SU-DHL-6 (cell line): Measurements from ENCODE around the gene C21orf58.

Experiments used
- H2AFZ ChIP-seq: fragments of 200-600 bp; sonication (generic); 2 replicates; pipeline ENCODE4 v1.6.1; 2014; ENCODE audit warnings: low read depth, mild to moderate bottlenecking, moderate library complexity, mixed read lengths, antibody characterized with exemption, low read length; ENCODE audit not compliant: severe bottlenecking
- H3F3A ChIP-seq: fragments of 200-600 bp; shearing (Covaris generic); 2 replicates; pipeline ENCODE4 v1.6.0; 2016; ENCODE audit warnings: antibody characterized with exemption, mild to moderate bottlenecking; ENCODE audit not compliant: insufficient read depth
- H3K27ac ChIP-seq: fragments of 200-600 bp; sonication (generic); 2 replicates; pipeline ENCODE4 v1.5.1; 2016; ENCODE audit warnings: low read depth, mild to moderate bottlenecking, low read length, moderate library complexity, mixed read lengths
- H3K27me3 ChIP-seq: fragments of 200-600 bp; sonication (generic), shearing (Covaris generic); 2 replicates; pipeline ENCODE4 v1.6.0; 2014; ENCODE audit warnings: mild to moderate bottlenecking, low read length
- H3K36me3 ChIP-seq: fragments of 200-600 bp; sonication (generic); 2 replicates; pipeline ENCODE4 v1.6.1; 2014; ENCODE audit warnings: mild to moderate bottlenecking, low read length, mixed read lengths
- H3K4me2 ChIP-seq: fragments of 300-600, 200-600 bp; shearing (Covaris generic), sonication (generic); 2 replicates; pipeline ENCODE4 v1.6.0; 2014; ENCODE audit warnings: low read length, low read depth, mild to moderate bottlenecking; ENCODE audit not compliant: poor library complexity, severe bottlenecking
- H3K4me3 ChIP-seq: fragments of 200-600 bp; sonication (generic); 2 replicates; pipeline ENCODE4 v1.5.1; 2014; ENCODE audit warnings: antibody characterized with exemption, low read length, mild to moderate bottlenecking, mixed read lengths; ENCODE audit not compliant: insufficient read depth, poor library complexity, severe bottlenecking
- H3K79me2 ChIP-seq: fragments of 200-600 bp; sonication (generic); 2 replicates; pipeline ENCODE4 v1.6.1; 2014; ENCODE audit warnings: mild to moderate bottlenecking, low read length, moderate library complexity; ENCODE audit not compliant: insufficient read depth
- H3K9ac ChIP-seq: fragments of 200-600 bp; sonication (generic); 2 replicates; pipeline ENCODE4 v1.7.0; 2014; ENCODE audit warnings: mild to moderate bottlenecking, low read length
- H3K9me2 ChIP-seq: fragments of 200-600 bp; sonication (generic); replicated peaks from 2 replicates; pipeline ENCODE4 v1.6.1; 2014; ENCODE audit warnings: low read length; ENCODE audit not compliant: insufficient read depth
- H3K9me3 ChIP-seq: fragments of 200-600 bp; sonication (generic); 2 replicates; pipeline ENCODE4 v1.6.1; 2014; ENCODE audit warnings: low read length, mixed read lengths; ENCODE audit not compliant: insufficient read depth
- H4K20me1 ChIP-seq: fragments of 200-600 bp; sonication (generic); 2 replicates; pipeline ENCODE4 v1.6.1; 2014; ENCODE audit warnings: low read depth, mild to moderate bottlenecking, antibody characterized with exemption, low read length, moderate library complexity, mixed read lengths
- EZH2phosphoT487 ChIP-seq: fragments of 200-600 bp; sonication (generic), shearing (Covaris generic); conservative IDR thresholded peaks from 2 replicates; pipeline ENCODE4 v1.6.1; 2018; ENCODE audit warnings: mild to moderate bottlenecking, antibody characterized with exemption, low read length, moderate library complexity, mixed read lengths
- TF ChIP-seq, protein P1 (sequence below): fragments of 200-600 bp; sonication (generic); IDR thresholded peaks from one replicate; pipeline ENCODE4 v1.5.1; 2017; ENCODE audit warnings: antibody characterized with exemption, mild to moderate bottlenecking, low read length, moderate library complexity; ENCODE audit not compliant: insufficient read depth, poor library complexity, severe bottlenecking

Gene C21orf58

DNA sequence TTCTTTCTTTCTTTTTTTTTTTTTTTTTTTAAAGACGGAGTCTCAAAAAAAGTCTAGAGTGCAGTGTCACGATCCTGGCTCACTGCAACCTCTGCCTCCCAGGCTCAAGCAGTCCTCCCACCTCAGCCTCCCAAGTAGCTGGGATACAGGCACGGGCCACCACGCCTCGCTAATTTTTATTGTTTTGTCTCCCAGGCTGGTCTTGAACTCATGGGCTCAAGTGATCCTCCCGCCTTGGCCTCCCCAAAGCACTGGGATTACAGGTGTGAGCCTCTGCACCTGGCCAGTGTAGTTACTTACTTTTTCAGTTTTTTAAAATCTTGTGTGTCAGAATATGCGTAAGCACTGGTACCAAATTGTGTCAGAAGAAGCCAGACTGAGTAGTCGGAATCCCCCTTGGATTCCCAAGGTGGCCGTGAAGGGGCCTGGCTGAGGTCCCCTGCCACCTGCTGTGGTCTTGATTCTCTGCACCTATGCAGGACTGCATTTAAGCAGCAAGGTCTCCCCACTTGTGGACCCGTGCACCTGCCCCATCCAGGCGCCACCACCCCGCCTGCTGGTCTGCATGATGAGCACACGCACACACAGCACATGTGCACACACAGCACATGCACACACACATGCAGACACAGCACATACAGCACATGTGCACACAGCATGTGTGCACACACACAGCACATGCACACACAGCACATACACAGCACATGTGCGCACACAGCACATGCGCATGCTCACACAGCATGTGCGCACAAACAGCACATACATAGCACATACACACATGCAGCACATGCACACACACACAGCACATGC lies 47.7 kb upstream of the C21orf58 start:
- Histone ChIP-seq H4K20me1 (peaks cover 12% of the 10 kb centered on the region; the same call in 1 of the 2 replicates), H2AFZ (no peak overlapping the region), H3K9me2 (no peaks in the 10 kb centered on the region), H3F3A (no peaks in the 10 kb centered on the region), H3K79me2 (peaks cover 52% of the 10 kb centered on the region), H3K4me2 (no peak overlapping the region), H3K27ac (no peak overlapping the region), H3K9ac (no peak overlapping the region), H3K27me3 (no peaks in the 10 kb centered on the region), H3K4me3 (no peak overlapping the region), H3K9me3 (no peaks in the 10 kb centered on the region), H3K36me3 (0 out of 2 replicates have a peak, but pooled peaks cover 3% of the 10 kb centered on the region)
- TF ChIP-seq, protein P1, sequence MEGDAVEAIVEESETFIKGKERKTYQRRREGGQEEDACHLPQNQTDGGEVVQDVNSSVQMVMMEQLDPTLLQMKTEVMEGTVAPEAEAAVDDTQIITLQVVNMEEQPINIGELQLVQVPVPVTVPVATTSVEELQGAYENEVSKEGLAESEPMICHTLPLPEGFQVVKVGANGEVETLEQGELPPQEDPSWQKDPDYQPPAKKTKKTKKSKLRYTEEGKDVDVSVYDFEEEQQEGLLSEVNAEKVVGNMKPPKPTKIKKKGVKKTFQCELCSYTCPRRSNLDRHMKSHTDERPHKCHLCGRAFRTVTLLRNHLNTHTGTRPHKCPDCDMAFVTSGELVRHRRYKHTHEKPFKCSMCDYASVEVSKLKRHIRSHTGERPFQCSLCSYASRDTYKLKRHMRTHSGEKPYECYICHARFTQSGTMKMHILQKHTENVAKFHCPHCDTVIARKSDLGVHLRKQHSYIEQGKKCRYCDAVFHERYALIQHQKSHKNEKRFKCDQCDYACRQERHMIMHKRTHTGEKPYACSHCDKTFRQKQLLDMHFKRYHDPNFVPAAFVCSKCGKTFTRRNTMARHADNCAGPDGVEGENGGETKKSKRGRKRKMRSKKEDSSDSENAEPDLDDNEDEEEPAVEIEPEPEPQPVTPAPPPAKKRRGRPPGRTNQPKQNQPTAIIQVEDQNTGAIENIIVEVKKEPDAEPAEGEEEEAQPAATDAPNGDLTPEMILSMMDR, result no peak
- no peak for TF ChIP-seq EZH2phosphoT487

DNA sequence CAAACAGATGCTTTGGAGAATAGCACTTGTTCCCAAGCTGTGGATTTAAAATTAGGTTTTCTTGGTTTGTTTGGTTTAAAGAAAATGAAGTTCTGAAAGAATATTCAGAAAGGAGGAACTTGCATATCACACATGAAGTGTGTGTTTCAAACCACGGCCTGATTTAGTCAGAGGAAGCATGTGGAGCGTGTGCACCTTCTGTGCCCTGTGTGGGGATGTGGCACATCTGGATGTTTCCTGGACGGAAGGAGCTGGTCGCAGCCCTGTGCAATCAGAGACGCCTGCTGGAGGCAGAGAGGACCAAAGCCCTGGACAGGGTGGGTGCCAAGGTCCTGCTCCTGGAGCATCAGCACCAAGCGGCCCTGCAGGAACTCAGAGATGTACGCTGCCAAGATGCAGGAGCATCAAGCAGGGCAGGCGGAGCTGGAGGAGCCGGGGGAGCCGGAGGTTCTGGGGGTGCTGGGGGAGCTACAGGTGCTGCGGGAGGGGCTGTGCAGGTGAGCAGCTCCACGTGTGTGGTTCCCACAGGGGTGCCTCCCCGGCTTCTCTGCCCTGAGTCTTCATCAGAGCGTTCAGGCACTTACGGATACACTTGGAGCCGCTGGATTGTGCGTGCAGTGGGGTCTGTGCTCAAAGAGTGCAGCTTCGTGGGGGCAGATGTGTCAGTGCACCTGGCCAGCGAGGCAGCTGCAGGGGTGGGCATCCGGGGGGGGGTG lies 46.0 kb upstream of the C21orf58 start:
- Histone ChIP-seq H3K4me2 (no peak overlapping the region), H3K9ac (no peak overlapping the region), H2AFZ (no peak overlapping the region), H3K4me3 (no peak overlapping the region), H3F3A (no peaks in the 10 kb centered on the region), H3K27me3 (no peaks in the 10 kb centered on the region), H3K9me3 (no peaks in the 10 kb centered on the region), H3K36me3 (0 out of 2 replicates have a peak, but pooled peaks cover 3% of the 10 kb centered on the region), H3K27ac (no peak overlapping the region), H3K9me2 (no peaks in the 10 kb centered on the region), H4K20me1 (peaks cover 12% of the 10 kb centered on the region; the same call in 1 of the 2 replicates), H3K79me2 (peaks cover 38% of the 10 kb centered on the region)
- TF ChIP-seq, protein P1, result no peak
- no peak for TF ChIP-seq EZH2phosphoT487

DNA sequence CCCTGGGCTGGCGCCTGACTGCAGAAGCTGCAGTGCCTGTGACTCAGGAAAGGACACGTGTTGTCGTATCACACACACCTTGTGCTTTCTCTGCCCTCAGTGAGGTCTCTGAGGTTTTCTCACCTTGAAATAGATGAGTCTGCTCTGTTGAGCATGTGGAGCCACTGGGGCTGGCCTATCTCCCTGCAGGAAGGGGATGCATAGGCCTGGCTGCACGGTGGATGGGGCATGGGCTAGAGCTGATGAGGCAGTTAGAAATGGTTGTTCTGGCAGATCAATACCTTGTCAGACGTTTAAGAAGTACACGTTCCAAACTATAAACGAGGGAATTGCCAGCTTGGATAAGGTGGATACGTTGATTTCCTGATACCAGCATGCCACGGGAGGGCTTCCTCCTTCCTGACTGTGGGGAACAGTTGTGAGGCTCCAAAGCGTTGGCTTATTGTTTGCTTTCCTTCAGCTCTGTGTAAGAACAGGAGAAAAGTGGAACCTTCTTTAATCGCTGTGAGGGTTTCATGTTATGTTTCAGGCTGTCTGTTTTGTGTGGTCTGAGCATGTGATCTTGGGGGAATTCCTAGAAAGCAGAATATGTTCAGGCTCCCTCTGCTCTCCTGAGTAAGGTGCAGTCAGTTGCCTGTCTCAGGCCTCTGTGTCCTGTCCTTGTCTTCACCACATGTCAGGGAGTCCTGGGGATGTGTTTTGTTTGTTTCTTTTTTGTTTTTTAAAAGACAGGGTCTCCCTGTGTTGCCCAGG lies 45.0 kb upstream of the C21orf58 start:
- no peak overlapping the region for H3K9ac ChIP-seq
- H3K79me2 ChIP-seq, result peaks cover 33% of the 10 kb centered on the region
- H2AFZ ChIP-seq, result no peak overlapping the region
- H3K27me3 ChIP-seq, result no peaks in the 10 kb centered on the region
- no peak overlapping the region for H3K4me3 ChIP-seq
- peaks cover 12% of the 10 kb centered on the region; the same call in 1 of the 2 replicates for H4K20me1 ChIP-seq
- no peak overlapping the region for H3K27ac ChIP-seq
- no peaks in the 10 kb centered on the region for H3K9me3 ChIP-seq
- H3K36me3 ChIP-seq, result 0 out of 2 replicates have a peak, but pooled peaks cover 3% of the 10 kb centered on the region
- no peaks in the 10 kb centered on the region for H3F3A ChIP-seq
- TF ChIP-seq, protein P1, result no peak
- no peak for TF ChIP-seq EZH2phosphoT487
- no peaks in the 10 kb centered on the region for H3K9me2 ChIP-seq
- H3K4me2 ChIP-seq, result no peak overlapping the region
